ENCODE results near the gene KSR2. TPM values are rescaled to one million over a fixed set of nuclear protein-coding genes. Genes with fewer than 3 reads are reported as not detected.

KSR2 gene
- total and polyA plus RNA-seq, 3 donors from 2014 or later, result 2.4 to 3.8 (median 2.4) TPM

DNA sequence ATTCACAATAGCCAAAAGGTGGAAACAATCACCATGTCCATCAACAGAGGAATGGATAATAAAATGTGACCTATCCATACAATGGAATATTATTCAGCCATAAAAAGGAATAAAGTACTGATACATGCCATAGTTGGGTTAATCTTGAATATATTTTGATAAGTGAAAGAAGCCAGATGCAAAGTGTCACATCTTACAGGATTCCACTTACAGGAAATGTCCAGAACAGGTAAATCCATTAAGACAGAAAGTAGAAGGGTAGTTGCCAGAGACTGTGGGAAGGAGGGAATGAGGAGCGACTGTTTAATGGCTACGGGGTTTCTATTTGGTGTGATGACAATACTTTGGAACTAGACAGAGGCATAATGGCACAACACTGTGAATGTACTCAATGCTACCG is 171.6 kb downstream of the KSR2 start:
- H3K9me3 ChIP-seq, result no peaks in the 10 kb centered on the region
- no peaks in the 10 kb centered on the region for H3K4me1 ChIP-seq
- WGBS, 2 donors, result 81 to 96% methylated on average over 3 of the region's 3 CpGs
- H3K27ac ChIP-seq, result no peak overlapping the region
- intact Hi-C loops (cut with DNase I; ENCODE audit: low total_unique reads), result no loop called here
- TF ChIP-seq, protein P1, sequence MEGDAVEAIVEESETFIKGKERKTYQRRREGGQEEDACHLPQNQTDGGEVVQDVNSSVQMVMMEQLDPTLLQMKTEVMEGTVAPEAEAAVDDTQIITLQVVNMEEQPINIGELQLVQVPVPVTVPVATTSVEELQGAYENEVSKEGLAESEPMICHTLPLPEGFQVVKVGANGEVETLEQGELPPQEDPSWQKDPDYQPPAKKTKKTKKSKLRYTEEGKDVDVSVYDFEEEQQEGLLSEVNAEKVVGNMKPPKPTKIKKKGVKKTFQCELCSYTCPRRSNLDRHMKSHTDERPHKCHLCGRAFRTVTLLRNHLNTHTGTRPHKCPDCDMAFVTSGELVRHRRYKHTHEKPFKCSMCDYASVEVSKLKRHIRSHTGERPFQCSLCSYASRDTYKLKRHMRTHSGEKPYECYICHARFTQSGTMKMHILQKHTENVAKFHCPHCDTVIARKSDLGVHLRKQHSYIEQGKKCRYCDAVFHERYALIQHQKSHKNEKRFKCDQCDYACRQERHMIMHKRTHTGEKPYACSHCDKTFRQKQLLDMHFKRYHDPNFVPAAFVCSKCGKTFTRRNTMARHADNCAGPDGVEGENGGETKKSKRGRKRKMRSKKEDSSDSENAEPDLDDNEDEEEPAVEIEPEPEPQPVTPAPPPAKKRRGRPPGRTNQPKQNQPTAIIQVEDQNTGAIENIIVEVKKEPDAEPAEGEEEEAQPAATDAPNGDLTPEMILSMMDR (IDR thresholded peaks at IDR 0.05), result no peak
- TF ChIP-seq POLR2A (IDR thresholded peaks at IDR 0.05), result no peak
- H3K4me3 ChIP-seq, result no peak overlapping the region
- no peaks in the 10 kb centered on the region for H3K36me3 ChIP-seq (ENCODE audit: low read depth, missing control alignments)
- no peaks in the 10 kb centered on the region for H3K27me3 ChIP-seq
- no peak for DNase-seq

DNA sequence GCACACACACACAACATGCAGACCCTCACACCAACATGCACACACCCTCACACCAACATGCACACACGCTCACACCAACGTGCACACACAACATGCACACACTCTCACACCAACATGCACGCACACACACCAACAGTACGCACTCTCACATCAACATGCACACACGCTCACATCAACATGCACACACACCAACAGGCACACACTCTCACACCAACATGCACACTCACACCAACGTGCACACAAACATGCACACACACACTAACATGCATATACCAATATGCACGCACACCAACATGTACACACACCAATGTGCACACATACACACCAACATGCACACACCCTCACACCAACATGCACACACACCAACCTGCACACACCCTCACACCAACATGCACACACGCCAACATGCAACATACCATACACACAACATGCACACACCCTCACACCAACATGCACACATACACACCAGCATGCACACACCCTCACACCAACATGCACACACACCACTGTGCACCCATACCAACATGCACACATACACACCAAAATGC is 175.8 kb downstream of the KSR2 start:
- Histone ChIP-seq H3K27me3 (no peaks in the 10 kb centered on the region), H3K9me3 (no peaks in the 10 kb centered on the region), H3K27ac (no peak overlapping the region), H3K4me1 (no peaks in the 10 kb centered on the region), H3K36me3 (ENCODE audit: low read depth, missing control alignments) (no peaks in the 10 kb centered on the region), H3K4me3 (no peak overlapping the region)
- WGBS, 2 donors, result 73 to 78% methylated on average over 7 to 8 of the region's 8 CpGs
- DNase-seq, result no peak
- TF ChIP-seq POLR2A (IDR thresholded peaks at IDR 0.05), result no peak
- TF ChIP-seq, protein P1 (IDR thresholded peaks at IDR 0.05), result no peak
- intact Hi-C loops (cut with DNase I; ENCODE audit: low total_unique reads), result no loop called here

DNA sequence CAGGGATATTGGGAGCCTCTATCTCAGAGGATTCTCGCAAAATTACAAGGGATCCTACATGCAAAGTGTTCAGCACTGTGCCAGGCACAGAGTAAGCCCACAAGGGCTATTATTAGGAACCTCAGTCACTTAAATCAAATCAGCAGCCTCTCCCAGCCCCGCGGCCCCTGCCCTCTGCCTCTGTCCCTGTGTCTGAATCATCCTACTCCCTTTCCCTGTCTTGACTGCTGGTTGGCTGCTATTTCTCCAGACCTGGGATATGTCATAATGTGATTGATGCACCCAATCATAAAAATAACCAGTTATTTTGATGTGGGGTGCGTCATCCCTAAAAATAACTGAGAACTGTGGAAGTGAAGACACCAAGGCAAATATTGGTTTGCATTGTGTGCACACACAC is 176.3 kb downstream of the KSR2 start:
- TF ChIP-seq, protein P1 (IDR thresholded peaks at IDR 0.05), result no peak
- no peaks in the 10 kb centered on the region for H3K27me3 ChIP-seq
- no peak overlapping the region for H3K27ac ChIP-seq
- no peaks in the 10 kb centered on the region for H3K36me3 ChIP-seq (ENCODE audit: low read depth, missing control alignments)
- no peaks in the 10 kb centered on the region for H3K9me3 ChIP-seq
- intact Hi-C loops (cut with DNase I; ENCODE audit: low total_unique reads), result no loop called here
- 5 to 31% methylated on average over 4 of the region's 4 CpGs for WGBS, 2 donors
- no peaks in the 10 kb centered on the region for H3K4me1 ChIP-seq
- no peak overlapping the region for H3K4me3 ChIP-seq
- DNase-seq, result no peak

DNA sequence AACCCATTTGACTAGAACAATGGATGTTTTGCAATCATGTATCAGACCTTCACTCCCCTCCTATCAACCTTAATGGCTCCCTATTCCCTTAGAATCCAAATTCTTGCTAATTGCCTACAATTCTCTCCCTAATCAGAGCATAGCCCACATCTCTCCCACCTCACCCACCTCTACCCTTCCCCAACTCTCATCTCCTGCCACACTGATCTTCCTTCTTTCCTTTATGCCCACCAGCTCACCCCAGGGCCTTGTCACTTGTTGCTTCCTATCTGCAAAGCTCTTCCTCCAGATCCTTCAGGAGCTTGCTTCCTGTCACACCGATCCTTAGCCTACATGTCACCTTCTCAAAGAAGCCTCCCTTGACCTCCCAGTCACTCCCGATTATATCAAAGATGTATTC is 177.8 kb downstream of the KSR2 start:
- Histone ChIP-seq H3K36me3 (ENCODE audit: low read depth, missing control alignments) (no peaks in the 10 kb centered on the region), H3K9me3 (no peaks in the 10 kb centered on the region), H3K27me3 (no peaks in the 10 kb centered on the region), H3K27ac (no peak overlapping the region), H3K4me3 (no peak overlapping the region), H3K4me1 (no peaks in the 10 kb centered on the region)
- 41 to 54% methylated on average over 2 of the region's 2 CpGs for WGBS, 2 donors
- no peak for DNase-seq
- TF ChIP-seq, protein P1 (IDR thresholded peaks at IDR 0.05), result no peak
- no peak for TF ChIP-seq POLR2A (IDR thresholded peaks at IDR 0.05)
- intact Hi-C loops (cut with DNase I; ENCODE audit: low total_unique reads), result no loop called here

DNA sequence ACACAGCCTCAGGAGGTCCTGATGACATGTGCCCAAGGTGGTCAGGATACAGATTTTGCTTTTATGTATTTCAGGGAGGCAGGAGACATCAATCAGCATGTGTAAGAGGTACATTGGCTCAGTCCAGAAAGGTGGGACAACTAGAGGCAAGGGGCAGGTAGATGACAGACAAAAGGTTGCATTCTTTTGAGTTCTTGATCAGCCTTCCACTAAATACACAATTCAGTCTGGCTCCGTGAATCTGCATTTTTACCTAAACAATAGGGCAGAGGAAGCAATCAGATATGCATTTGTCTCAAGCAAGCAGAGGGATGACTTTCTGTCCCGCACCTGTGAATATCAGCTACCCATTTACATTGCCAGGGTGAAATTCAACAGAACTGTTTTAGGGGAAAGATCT is 178.6 kb downstream of the KSR2 start:
- H3K27ac ChIP-seq, result no peak overlapping the region
- 61 to 76% methylated on average over 2 of the region's 2 CpGs for WGBS, 2 donors
- DNase-seq, result no peak

More for the DNA sequence above, 178.6 kb downstream of the KSR2 start:
- H3K27me3 ChIP-seq, result no peaks in the 10 kb centered on the region
- H3K4me1 ChIP-seq, result no peaks in the 10 kb centered on the region
- H3K36me3 ChIP-seq (ENCODE audit: low read depth, missing control alignments), result no peaks in the 10 kb centered on the region
- intact Hi-C loops (cut with DNase I; ENCODE audit: low total_unique reads), result no loop called here
- H3K9me3 ChIP-seq, result no peaks in the 10 kb centered on the region
- H3K4me3 ChIP-seq, result no peak overlapping the region
- TF ChIP-seq, protein P1 (IDR thresholded peaks at IDR 0.05), result no peak
- TF ChIP-seq POLR2A (IDR thresholded peaks at IDR 0.05), result no peak

All from testis (tissue), 3 donors.